Limb (tissue), 2 donors: ENCODE measurements around the gene BEST1.
"Not testable (repeated sequence)": the region's sequence is repeated elsewhere in the genome, so short reads cannot be mapped to it uniquely, and the experiment has no call there.

ENCODE experiments used
- DNase-seq, 2 donors: peaks; one replicate each; pipeline ENCODE4 v3.0.0-alpha.2; 2016; ENCODE audit errors: extremely low spot score in 2 of 2

Gene BEST1

GRCh38 chr11:61963282-61964057 lies 13.3 kb downstream of the BEST1 start:
- DNase-seq = no peak

- no peak for DNase-seq
Observed at GRCh38 chr11:61964058-61964665, 14.0 kb downstream of the BEST1 start.

GRCh38 chr11:61964666-61965271 lies 14.6 kb downstream of the BEST1 start:
- not testable (repeated sequence) for DNase-seq

- no peak for DNase-seq
Observed at GRCh38 chr11:61966734-61967115, 16.6 kb downstream of the BEST1 start.

GRCh38 chr11:61967116-61967923 lies 17.2 kb downstream of the BEST1 start, which contains the start of gene FTH1:
FTH1 (minus strand) TSS chr11:61967634; CDS start chr11:61967425, 209 bp downstream.
- peak; percentile 91 to 95 for DNase-seq

- DNase-seq = peak in 1 of 2 donors; percentile 80
Observed at GRCh38 chr11:61967924-61968757, 18.0 kb downstream of the BEST1 start.

- DNase-seq = no peak
Observed at GRCh38 chr11:61968758-61969390, 18.7 kb downstream of the BEST1 start.

GRCh38 chr11:61969391-61969758 lies 19.2 kb downstream of the BEST1 start:
- no peak for DNase-seq

- no peak for DNase-seq
Observed at GRCh38 chr11:61969838-61970662, 19.9 kb downstream of the BEST1 start.

GRCh38 chr11:61971248-61972111 lies 21.3 kb downstream of the BEST1 start:
- DNase-seq = peak; percentile 92 to 95

GRCh38 chr11:61972112-61972671 lies 22.0 kb downstream of the BEST1 start:
- DNase-seq = no peak

GRCh38 chr11:61972672-61973475 lies 22.7 kb downstream of the BEST1 start:
- DNase-seq = no peak

GRCh38 chr11:61973476-61974162 lies 23.5 kb downstream of the BEST1 start:
- DNase-seq = no peak

- DNase-seq = peak; percentile 30 to 60
Observed at GRCh38 chr11:61974766-61975631, 24.8 kb downstream of the BEST1 start.

- no peak for DNase-seq
Observed at GRCh38 chr11:61975638-61976419, 25.7 kb downstream of the BEST1 start.
